Transverse colon (tissue), 4 donors: Measurements from ENCODE around the gene SERPINB2. TPM values are rescaled to one million over a fixed set of nuclear protein-coding genes. Genes with fewer than 3 reads are reported as not detected.

ENCODE experiments used
- DNase-seq: peaks from one replicate; pipeline ENCODE4 v3.0.0-alpha.2; 2019
- H3K27ac ChIP-seq, 4 donors: fragments of 200-600 bp; sonication (generic); 2 replicates each; pipeline ENCODE4 v1.5.1; 2016 to 2018; ENCODE audit warnings: inconsistent platforms in 4 of 4
- H3K27me3 ChIP-seq: fragments of 200-600 bp; sonication (generic); 2 replicates; pipeline ENCODE4 v1.5.1; 2017; ENCODE audit warnings: inconsistent platforms
- H3K36me3 ChIP-seq, 4 donors: fragments of 200-600 bp; sonication (generic); 2 replicates each; pipeline ENCODE4 v1.5.1; 2017 to 2019; ENCODE audit warnings: inconsistent platforms in 4 of 4
- H3K4me1 ChIP-seq, 4 donors: fragments of 200-600 bp; sonication (generic); 2 replicates each; pipeline ENCODE4 v1.5.1; 2017 to 2020; ENCODE audit warnings: inconsistent platforms in 4 of 4
- H3K4me3 ChIP-seq, 4 donors: fragments of 200-600 bp; sonication (generic); 1 replicate in 1 of 4; 2 replicates in 3 of 4; pipeline versions ENCODE4 v1.5.1 to v1.6.1; 2017 to 2019; ENCODE audit warnings: inconsistent platforms in 4 of 4
- H3K9me3 ChIP-seq, 2 donors: fragments of 200-600 bp; sonication (generic); 2 replicates each; pipeline ENCODE4 v1.5.1; 2017 to 2019; ENCODE audit warnings: inconsistent platforms in 2 of 2
- CTCF ChIP-seq, 5 experiments: fragments of 200-600 bp in 3 of 5; fragments of 450-650 bp in 2 of 5; sonication (generic) in 3 of 5; IDR thresholded peaks; 1 replicate in 2 of 5; 2 replicates in 3 of 5; pipeline ENCODE4 v1.5.1; 2016 to 2017; ENCODE audit warnings: antibody characterized with exemption in 5 of 5, inconsistent platforms in 3 of 5, mild to moderate bottlenecking in 2 of 5, moderate library complexity in 1 of 5
- EP300 ChIP-seq: sonication (generic); formaldehyde crosslinking; IDR thresholded peaks from one replicate; pipeline ENCODE4 v1.6.1; 2017; ENCODE audit warnings: antibody characterized with exemption, low read depth
- POLR2A ChIP-seq: fragments of 450-650 bp; IDR thresholded peaks from one replicate; pipeline ENCODE4 v1.6.1; 2016; ENCODE audit warnings: antibody characterized with exemption, mild to moderate bottlenecking, moderate library complexity
- POLR2AphosphoS5 ChIP-seq, 3 donors: sonication (generic); formaldehyde crosslinking; IDR thresholded peaks; one replicate each; pipeline ENCODE4 v1.6.1; 2016; ENCODE audit warnings: antibody characterized with exemption in 3 of 3
- whole genome bisulfite sequencing, 2 donors: methylation state at CpG; one replicate each; pipeline ENCODE4 v1.1.5; 2018; ENCODE audit warnings: low coverage in 1 of 2; 5-methylcytosine and 5-hydroxymethylcytosine counted together
- in situ Hi-C, 4 donors: fragments of 200-750 bp; cut with MboI; loops; one replicate each; pipeline versions ENCODE4 v1.15.0 to v1.15.1; 2017; ENCODE audit warnings: low sequenced_read_pairs in 3 of 4, low pct_ligation_motif_present in 1 of 4, low pct_unique_long_range_greater_than_20kb in 1 of 4
- intact Hi-C: fragments of 100-400 bp; cut with DNase I; formaldehyde crosslinking; loops from one replicate; pipeline ENCODE4 v1.15.1; 2023; ENCODE audit warnings: low total_unique reads
- total RNA-seq, 4 donors: library from RNA; depleted of rRNA; stranded (reverse); fragments of >200 nt; gene quantifications; one replicate each; pipeline ENCODE4 v1.1.0, GENCODE V29; 2016

Gene SERPINB2
- total RNA-seq, 4 donors from 2014 or later = 48.3 TPM; not detected in 3

- H3K27me3 ChIP-seq = no peaks in the 10 kb centered on the region
- no peak for DNase-seq
- H3K4me3 ChIP-seq = no peak overlapping the region
- TF ChIP-seq POLR2AphosphoS5 (IDR thresholded peaks at IDR 0.05) (no peak), CTCF (IDR thresholded peaks at IDR 0.05) (no peak), EP300 (no peak), POLR2A (no peak)
- 47 to 50% methylated on average over 2 of the region's 2 CpGs for WGBS, 2 donors
- H3K9me3 ChIP-seq = no peaks in the 10 kb centered on the region
- intact Hi-C loops = no loop called here
- no peaks in the 10 kb centered on the region for H3K4me1 ChIP-seq
- in situ Hi-C loops = no loop called here
- H3K27ac ChIP-seq = no peak overlapping the region
- H3K36me3 ChIP-seq = no peaks in the 10 kb centered on the region
Observed at GRCh38 chr18:63909870-63910269, 22.4 kb downstream of the SERPINB2 start.

GRCh38 chr18:63917817-63918216 is 30.3 kb downstream of the SERPINB2 start:
- Histone ChIP-seq H3K27ac (no peak overlapping the region), H3K4me3 (no peak overlapping the region), H3K36me3 (no peaks in the 10 kb centered on the region), H3K9me3 (no peaks in the 10 kb centered on the region), H3K27me3 (no peaks in the 10 kb centered on the region), H3K4me1 (no peaks in the 10 kb centered on the region)
- TF ChIP-seq CTCF (IDR thresholded peaks at IDR 0.05) = no peak
- no peak for TF ChIP-seq POLR2A
- no peak for TF ChIP-seq POLR2AphosphoS5 (IDR thresholded peaks at IDR 0.05)
- TF ChIP-seq EP300 = no peak
- DNase-seq = no peak
- WGBS, 2 donors = 77 to 83% methylated on average over 5 of the region's 5 CpGs
- in situ Hi-C loops = no loop called here
- intact Hi-C loops = no loop called here

GRCh38 chr18:63922049-63922448 is 34.5 kb downstream of the SERPINB2 start:
- in situ Hi-C loops = no loop called here

GRCh38 chr18:63924551-63924950 is 37.0 kb downstream of the SERPINB2 start:
- DNase-seq = no peak
- 53 to 58% methylated on average over 1 of the region's 1 CpG for WGBS, 2 donors
- Histone ChIP-seq H3K4me1 (no peaks in the 10 kb centered on the region), H3K36me3 (no peaks in the 10 kb centered on the region), H3K4me3 (no peak overlapping the region), H3K9me3 (no peaks in the 10 kb centered on the region), H3K27me3 (no peaks in the 10 kb centered on the region), H3K27ac (no peak overlapping the region)
- in situ Hi-C loops = no loop called here
- intact Hi-C loops = no loop called here
- no peak for TF ChIP-seq CTCF (IDR thresholded peaks at IDR 0.05)
- no peak for TF ChIP-seq POLR2AphosphoS5 (IDR thresholded peaks at IDR 0.05)
- no peak for TF ChIP-seq POLR2A
- no peak for TF ChIP-seq EP300

More at GRCh38 chr18:63922049-63922448, 34.5 kb downstream of the SERPINB2 start:
- Histone ChIP-seq H3K9me3 (no peaks in the 10 kb centered on the region), H3K4me1 (no peaks in the 10 kb centered on the region), H3K4me3 (no peak overlapping the region), H3K36me3 (no peaks in the 10 kb centered on the region), H3K27ac (no peak overlapping the region), H3K27me3 (no peaks in the 10 kb centered on the region)
- intact Hi-C loops = no loop called here
- TF ChIP-seq POLR2AphosphoS5 (IDR thresholded peaks at IDR 0.05) (no peak), EP300 (no peak), CTCF (IDR thresholded peaks at IDR 0.05) (no peak), POLR2A (no peak)
- 62 to 92% methylated on average over 2 of the region's 2 CpGs for WGBS, 2 donors
- DNase-seq = no peak
